Fibroblast of lung (primary cell): ENCODE results near the gene RADIL. TPM values are rescaled to one million over a fixed set of nuclear protein-coding genes. Genes with fewer than 3 reads are reported as not detected.
A peak's percentile ranks its signal among the peaks of the same experiment; 100 is the strongest.

Experiments used
- DNase-seq, 2 donors: peaks; one replicate each; pipeline versions ENCODE4 v3.0.0 to v3.0.0-alpha.2; 2010; ENCODE audit warnings: low read depth in 2 of 2
- H2AFZ ChIP-seq: 2 replicates; pipeline ENCODE4 v1.5.1; 2012; ENCODE audit warnings: low read length, control low read depth, inconsistent platforms
- H3K27ac ChIP-seq: 2 replicates; pipeline ENCODE4 v1.5.1; 2011; ENCODE audit warnings: low read length, control low read depth; ENCODE audit not compliant: insufficient read depth
- H3K27me3 ChIP-seq: 2 replicates; pipeline ENCODE4 v1.5.1; 2011; ENCODE audit warnings: mild to moderate bottlenecking, low read length; ENCODE audit not compliant: control insufficient read depth, insufficient read depth
- H3K36me3 ChIP-seq: 2 replicates; pipeline ENCODE4 v1.5.1; 2011; ENCODE audit warnings: low read length; ENCODE audit not compliant: control insufficient read depth, insufficient read depth
- H3K4me1 ChIP-seq: 2 replicates; pipeline ENCODE4 v1.5.1; 2011; ENCODE audit warnings: low read length; ENCODE audit not compliant: control insufficient read depth, insufficient read depth; ENCODE audit errors: extremely low read depth
- H3K4me2 ChIP-seq: 2 replicates; pipeline ENCODE4 v1.5.1; 2011; ENCODE audit warnings: low read length, control low read depth; ENCODE audit not compliant: insufficient read depth; ENCODE audit errors: extremely low read depth
- H3K4me3 ChIP-seq, 4 experiments: fragments of 200-600 bp in 1 of 4; sonication (generic) in 1 of 4; replicated peaks in 1 of 4; 2 replicates each; pipeline ENCODE4 v1.5.1; 2011 to 2016; ENCODE audit warnings: low read length in 4 of 4, low read depth in 3 of 4, mild to moderate bottlenecking in 3 of 4, control low read depth in 2 of 4, inconsistent platforms in 1 of 4, mixed read lengths in 1 of 4; ENCODE audit not compliant: insufficient read depth in 1 of 4; ENCODE audit errors: control extremely low read depth in 1 of 4
- H3K79me2 ChIP-seq: 2 replicates; pipeline ENCODE4 v1.5.1; 2012; ENCODE audit warnings: mild to moderate bottlenecking, low read length, inconsistent platforms; ENCODE audit not compliant: control insufficient read depth, insufficient read depth
- H3K9ac ChIP-seq: 2 replicates; pipeline ENCODE4 v1.5.1; 2011; ENCODE audit warnings: mild to moderate bottlenecking, low read length, control low read depth; ENCODE audit not compliant: insufficient read depth
- H3K9me3 ChIP-seq: 2 replicates; pipeline ENCODE4 v1.5.1; 2012; ENCODE audit warnings: low read depth, low read length; ENCODE audit not compliant: control insufficient read depth, insufficient read depth
- H4K20me1 ChIP-seq: 2 replicates; pipeline ENCODE4 v1.5.1; 2011; ENCODE audit warnings: low read length; ENCODE audit not compliant: control insufficient read depth, insufficient read depth; ENCODE audit errors: extremely low read depth
- EZH2 ChIP-seq: IDR thresholded peaks from 2 replicates; pipeline ENCODE4 v1.5.1; 2012; ENCODE audit warnings: low read length, control low read depth, mild to moderate bottlenecking; ENCODE audit errors: missing control alignments
- polyA plus RNA-seq, 2 donors: library from polyadenylated mRNA; depleted of rRNA in 1 of 2; stranded (reverse) in 1 of 2; unstranded in 1 of 2; fragments of >200 nt; gene quantifications; 2 replicates each; pipeline ENCODE4 v1.2.1, GENCODE V29; 2011 to 2012; ENCODE audit warnings: missing spikeins in 1 of 2
- total RNA-seq: library from RNA; depleted of rRNA; stranded (reverse); fragments of >200 nt; gene quantifications from 2 replicates; pipeline ENCODE4 v1.2.1, GENCODE V29; 2014
- TF ChIP-seq, protein P1 (sequence below), 2 donors: IDR thresholded peaks in 1 of 2; conservative IDR thresholded peaks in 1 of 2; 1 replicate in 1 of 2; 2 replicates in 1 of 2; pipeline ENCODE4 v1.5.1; 2011 to 2012; ENCODE audit warnings: low read length in 2 of 2, control low read depth in 1 of 2, inconsistent platforms in 1 of 2, low read depth in 1 of 2, mild to moderate bottlenecking in 1 of 2

The RADIL gene
- total and polyA plus RNA-seq, 2 donors (not counting 1 experiment from before 2014, with no cell fraction given) = 0.33 to 0.85 TPM

DNA sequence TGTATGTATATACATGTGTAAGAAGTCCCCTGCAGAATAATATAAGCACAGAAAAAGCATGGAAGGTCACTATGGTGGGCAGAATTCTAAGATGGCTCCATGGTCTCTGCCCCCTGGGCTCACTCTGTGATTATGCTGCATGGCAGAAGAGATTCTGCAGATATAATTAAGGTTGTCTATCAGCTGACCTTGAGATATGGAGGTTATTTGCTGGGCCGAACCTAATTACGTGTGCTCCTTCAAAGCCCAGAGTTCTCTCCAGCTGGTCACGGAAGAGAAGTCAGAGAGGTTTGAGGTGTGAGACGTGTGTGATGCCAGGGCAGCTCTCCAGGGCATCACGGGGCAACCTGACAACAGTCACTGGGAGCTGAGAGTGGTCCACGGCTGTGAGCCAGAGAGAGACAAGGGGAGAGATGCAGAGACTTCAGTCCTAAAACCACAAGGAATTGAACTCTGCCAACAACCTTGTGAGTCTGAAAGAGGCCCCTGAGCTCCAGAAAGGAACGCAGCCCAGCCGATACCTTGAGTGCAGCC, 33.2 kb downstream of the RADIL start:
- Histone ChIP-seq H4K20me1 (no peaks in the 10 kb centered on the region), H3K27ac (no peak overlapping the region), H3K4me2 (no peak overlapping the region), H2AFZ (no peak overlapping the region), H3K4me1 (no peaks in the 10 kb centered on the region), H3K9ac (no peak overlapping the region), H3K36me3 (no peaks in the 10 kb centered on the region), H3K27me3 (no peaks in the 10 kb centered on the region), H3K9me3 (no peaks in the 10 kb centered on the region), H3K4me3 (no peak overlapping the region), H3K79me2 (no peaks in the 10 kb centered on the region)
- TF ChIP-seq, protein P1, sequence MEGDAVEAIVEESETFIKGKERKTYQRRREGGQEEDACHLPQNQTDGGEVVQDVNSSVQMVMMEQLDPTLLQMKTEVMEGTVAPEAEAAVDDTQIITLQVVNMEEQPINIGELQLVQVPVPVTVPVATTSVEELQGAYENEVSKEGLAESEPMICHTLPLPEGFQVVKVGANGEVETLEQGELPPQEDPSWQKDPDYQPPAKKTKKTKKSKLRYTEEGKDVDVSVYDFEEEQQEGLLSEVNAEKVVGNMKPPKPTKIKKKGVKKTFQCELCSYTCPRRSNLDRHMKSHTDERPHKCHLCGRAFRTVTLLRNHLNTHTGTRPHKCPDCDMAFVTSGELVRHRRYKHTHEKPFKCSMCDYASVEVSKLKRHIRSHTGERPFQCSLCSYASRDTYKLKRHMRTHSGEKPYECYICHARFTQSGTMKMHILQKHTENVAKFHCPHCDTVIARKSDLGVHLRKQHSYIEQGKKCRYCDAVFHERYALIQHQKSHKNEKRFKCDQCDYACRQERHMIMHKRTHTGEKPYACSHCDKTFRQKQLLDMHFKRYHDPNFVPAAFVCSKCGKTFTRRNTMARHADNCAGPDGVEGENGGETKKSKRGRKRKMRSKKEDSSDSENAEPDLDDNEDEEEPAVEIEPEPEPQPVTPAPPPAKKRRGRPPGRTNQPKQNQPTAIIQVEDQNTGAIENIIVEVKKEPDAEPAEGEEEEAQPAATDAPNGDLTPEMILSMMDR (conservative IDR thresholded peaks at IDR 0.05 in 1 of 2, IDR thresholded peaks at IDR 0.05 in 1 of 2; ENCODE audit: low read depth in 1 of 2, low read length in 2 of 2) = no peak
- TF ChIP-seq EZH2 = no peak
- no peak for DNase-seq

DNA sequence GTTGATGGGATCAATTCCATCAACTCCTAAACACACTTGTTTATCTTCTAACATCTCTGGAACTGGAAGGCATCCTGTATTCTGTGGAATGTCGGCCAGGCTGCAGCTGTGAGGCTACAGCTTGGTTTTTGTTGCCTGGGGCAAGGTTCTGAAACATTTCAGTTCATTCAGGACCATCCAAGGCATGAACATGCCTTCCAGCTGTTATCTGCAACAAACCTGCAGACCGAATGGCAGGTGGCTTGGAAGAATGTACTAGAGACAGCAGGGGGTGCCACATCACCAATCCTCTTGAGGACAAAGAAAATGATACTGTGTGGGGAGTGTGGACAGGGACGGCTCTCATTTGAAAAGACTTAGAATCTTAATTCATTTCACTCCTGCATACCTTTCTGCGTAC, 34.1 kb downstream of the RADIL start:
- Histone ChIP-seq H3K27me3 (no peaks in the 10 kb centered on the region), H3K79me2 (no peaks in the 10 kb centered on the region), H3K4me3 (no peak overlapping the region), H3K36me3 (no peaks in the 10 kb centered on the region), H3K9ac (no peak overlapping the region), H3K9me3 (no peaks in the 10 kb centered on the region), H2AFZ (no peak overlapping the region), H4K20me1 (no peaks in the 10 kb centered on the region), H3K27ac (no peak overlapping the region), H3K4me1 (no peaks in the 10 kb centered on the region), H3K4me2 (no peak overlapping the region)
- peak; percentile 20 to 32 for DNase-seq
- TF ChIP-seq, protein P1 (conservative IDR thresholded peaks at IDR 0.05 in 1 of 2, IDR thresholded peaks at IDR 0.05 in 1 of 2; ENCODE audit: low read depth in 1 of 2, low read length in 2 of 2) = peak; percentile 13 to 40
- TF ChIP-seq EZH2 = no peak

DNA sequence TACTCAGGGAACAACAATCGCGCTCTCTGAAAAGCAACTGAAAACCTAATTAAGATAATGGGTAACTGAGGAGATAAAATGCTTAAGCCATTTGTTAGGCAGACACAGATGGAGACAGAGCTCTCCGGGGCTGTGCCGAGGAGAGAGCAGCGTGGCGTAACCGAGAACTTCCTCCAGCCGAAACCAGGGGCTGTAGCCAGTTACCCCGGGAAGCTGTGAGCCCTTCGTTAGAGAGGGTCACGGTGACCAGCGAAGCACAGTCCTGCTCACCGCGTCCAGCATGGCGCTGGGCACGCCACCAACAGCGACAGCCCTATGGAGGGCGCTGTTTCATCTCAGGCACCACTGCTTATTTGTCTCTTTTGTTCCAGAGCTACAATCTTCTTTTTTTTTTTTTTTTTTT, 37.8 kb downstream of the RADIL start:
- no peak for TF ChIP-seq EZH2
- TF ChIP-seq, protein P1 (conservative IDR thresholded peaks at IDR 0.05 in 1 of 2, IDR thresholded peaks at IDR 0.05 in 1 of 2; ENCODE audit: low read depth in 1 of 2, low read length in 2 of 2) = peak in 1 of 2 donors; percentile 21
- H3K79me2 ChIP-seq = no peaks in the 10 kb centered on the region
- H3K27me3 ChIP-seq = no peaks in the 10 kb centered on the region
- no peak overlapping the region for H3K4me2 ChIP-seq
- peak overlapping the region in 1 of 4 experiments; percentile 6 for H3K4me3 ChIP-seq
- no peaks in the 10 kb centered on the region for H3K9me3 ChIP-seq
- no peaks in the 10 kb centered on the region for H4K20me1 ChIP-seq
- no peaks in the 10 kb centered on the region for H3K4me1 ChIP-seq
- H3K36me3 ChIP-seq = no peaks in the 10 kb centered on the region
- H2AFZ ChIP-seq = no peak overlapping the region
- no peak overlapping the region for H3K27ac ChIP-seq
- DNase-seq = peak in 1 of 2 donors; percentile 14
- no peak overlapping the region for H3K9ac ChIP-seq
